GM12875 (cell line): ENCODE data around the gene FGF9.

Source experiments
- H3K4me3 ChIP-seq: one replicate; pipeline ENCODE4 v1.5.1; 2011; ENCODE audit warnings: low read depth, low read length, control low read depth
- TF ChIP-seq, protein P1 (sequence below): IDR thresholded peaks from 2 replicates; pipeline ENCODE4 v1.5.1; 2011; ENCODE audit warnings: low read depth, mild to moderate bottlenecking, control low read depth, inconsistent platforms, low read length, moderate library complexity, borderline replicate concordance; ENCODE audit not compliant: insufficient read depth

Gene FGF9

DNA sequence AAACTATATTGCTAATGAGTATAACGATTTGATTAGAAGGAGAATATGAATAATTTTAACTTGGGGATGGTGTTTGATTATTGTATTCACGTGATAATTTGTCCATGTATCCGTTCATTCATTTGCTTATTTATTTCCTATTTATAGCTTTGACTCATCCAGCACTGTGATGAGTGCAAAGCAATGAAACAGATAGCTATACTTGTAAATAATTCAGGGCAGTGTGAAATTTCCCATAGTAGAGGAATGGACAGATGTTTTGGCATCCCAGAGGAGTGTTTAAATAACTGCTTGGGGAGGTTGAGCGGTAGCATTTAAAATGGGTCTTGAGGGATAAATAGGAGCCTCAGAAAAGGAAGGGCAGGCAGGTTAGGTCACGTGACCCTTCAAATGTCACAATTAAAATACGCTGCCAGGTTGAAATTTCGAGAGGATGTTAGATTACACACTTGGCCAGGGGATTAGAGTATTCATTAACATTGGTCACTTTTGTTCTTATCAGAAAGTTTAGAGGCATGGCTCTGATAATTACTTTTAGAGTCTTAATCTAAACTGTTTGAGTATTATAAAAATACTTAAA lies 14.7 kb downstream of the FGF9 start:
- no peak overlapping the region for H3K4me3 ChIP-seq
- TF ChIP-seq, protein P1, sequence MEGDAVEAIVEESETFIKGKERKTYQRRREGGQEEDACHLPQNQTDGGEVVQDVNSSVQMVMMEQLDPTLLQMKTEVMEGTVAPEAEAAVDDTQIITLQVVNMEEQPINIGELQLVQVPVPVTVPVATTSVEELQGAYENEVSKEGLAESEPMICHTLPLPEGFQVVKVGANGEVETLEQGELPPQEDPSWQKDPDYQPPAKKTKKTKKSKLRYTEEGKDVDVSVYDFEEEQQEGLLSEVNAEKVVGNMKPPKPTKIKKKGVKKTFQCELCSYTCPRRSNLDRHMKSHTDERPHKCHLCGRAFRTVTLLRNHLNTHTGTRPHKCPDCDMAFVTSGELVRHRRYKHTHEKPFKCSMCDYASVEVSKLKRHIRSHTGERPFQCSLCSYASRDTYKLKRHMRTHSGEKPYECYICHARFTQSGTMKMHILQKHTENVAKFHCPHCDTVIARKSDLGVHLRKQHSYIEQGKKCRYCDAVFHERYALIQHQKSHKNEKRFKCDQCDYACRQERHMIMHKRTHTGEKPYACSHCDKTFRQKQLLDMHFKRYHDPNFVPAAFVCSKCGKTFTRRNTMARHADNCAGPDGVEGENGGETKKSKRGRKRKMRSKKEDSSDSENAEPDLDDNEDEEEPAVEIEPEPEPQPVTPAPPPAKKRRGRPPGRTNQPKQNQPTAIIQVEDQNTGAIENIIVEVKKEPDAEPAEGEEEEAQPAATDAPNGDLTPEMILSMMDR = no peak

DNA sequence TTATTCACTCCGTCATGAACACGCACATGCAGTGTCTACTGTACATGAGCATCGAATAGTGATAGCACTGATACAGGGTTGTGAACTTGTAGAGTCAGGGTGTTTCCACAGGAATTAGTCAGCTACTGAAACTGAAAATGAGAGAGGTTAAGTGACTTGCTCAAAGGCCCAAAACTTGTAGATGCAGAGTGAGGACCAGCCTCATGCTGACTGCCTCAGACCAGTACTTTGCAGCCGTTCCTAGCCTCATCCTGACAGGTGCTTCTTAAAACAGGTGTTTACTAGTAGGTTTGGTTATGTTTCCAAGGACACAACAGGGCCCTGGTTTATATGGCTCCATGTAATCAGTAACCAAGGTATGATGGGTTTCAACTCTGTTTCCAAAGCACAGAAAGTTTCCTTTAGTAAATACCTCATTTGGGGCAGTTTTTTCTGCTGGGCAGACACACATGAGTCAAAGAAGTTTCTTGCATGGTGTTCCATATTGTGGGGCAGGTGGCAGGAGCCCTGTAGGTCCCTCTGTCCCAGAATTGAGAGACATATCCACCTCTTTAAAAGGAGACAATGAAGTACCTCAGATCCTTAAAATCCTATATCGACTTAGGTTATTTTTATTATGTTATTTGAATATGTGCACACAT lies 16.0 kb downstream of the FGF9 start:
- H3K4me3 ChIP-seq = no peak overlapping the region
- TF ChIP-seq, protein P1 = no peak

DNA sequence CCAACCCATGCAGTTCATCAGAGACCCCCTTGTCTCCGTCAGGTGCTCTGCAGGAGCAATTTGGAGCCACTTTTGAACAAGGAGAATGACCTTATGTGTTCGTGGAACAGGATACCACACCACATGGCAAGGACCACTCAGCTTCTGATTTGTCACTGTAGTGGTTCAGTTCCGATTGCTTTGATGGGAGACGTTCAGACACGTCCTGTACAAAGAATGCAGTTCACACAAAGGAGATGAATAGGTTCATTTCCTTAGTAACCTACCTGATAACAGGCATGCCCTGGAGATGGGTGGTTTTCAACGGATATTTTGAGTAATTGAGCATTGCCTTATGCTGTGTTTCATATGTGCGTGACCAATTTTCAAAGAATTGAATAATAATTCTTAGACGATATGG lies 17.2 kb downstream of the FGF9 start:
- H3K4me3 ChIP-seq = no peak overlapping the region
- TF ChIP-seq, protein P1 = no peak

GRCh38 chr13:21689097-21689496 lies 18.2 kb downstream of the FGF9 start:
- TF ChIP-seq, protein P1 = no peak
- no peak overlapping the region for H3K4me3 ChIP-seq

- H3K4me3 ChIP-seq = no peak overlapping the region
- TF ChIP-seq, protein P1 = no peak
Measured at GRCh38 chr13:21690955-21691354, 20.1 kb downstream of the FGF9 start.

DNA sequence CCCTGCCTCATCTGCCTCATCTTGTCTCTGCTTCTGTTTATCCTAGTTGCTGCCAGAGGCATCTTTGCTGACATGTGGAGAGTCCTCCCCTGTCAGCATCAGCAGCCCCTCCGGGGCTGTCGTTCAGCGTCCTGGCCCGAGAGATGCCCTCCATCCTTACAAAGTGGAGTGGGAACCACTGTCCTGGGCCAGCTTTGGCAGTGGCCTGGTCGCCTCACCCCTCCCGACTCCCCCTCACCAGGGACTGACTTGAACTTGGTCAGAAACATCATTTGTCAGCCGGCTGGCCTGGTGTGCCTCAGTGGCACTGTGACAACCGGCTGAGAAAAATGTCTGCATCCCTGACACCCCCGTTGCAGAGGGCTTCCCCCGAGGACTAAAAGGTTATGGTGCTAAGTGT lies 20.6 kb downstream of the FGF9 start:
- H3K4me3 ChIP-seq = no peak overlapping the region
- TF ChIP-seq, protein P1 = no peak

GRCh38 chr13:21691928-21692327 lies 21.1 kb downstream of the FGF9 start:
- no peak overlapping the region for H3K4me3 ChIP-seq
- TF ChIP-seq, protein P1 = no peak
